Left kidney (tissue), 2 donors: ENCODE measurements around the gene MKNK1. TPM values are rescaled to one million over a fixed set of nuclear protein-coding genes. Genes with fewer than 3 reads are reported as not detected.

Experiments
- DNase-seq: peaks from one replicate; pipeline ENCODE4 v3.0.0-alpha.2; 2013
- polyA plus RNA-seq: library from polyadenylated mRNA; unstranded; fragments of 120-200 nt; gene quantifications from one replicate; pipeline ENCODE4 v1.2.1, GENCODE V29; 2013; ENCODE audit not compliant: insufficient read length

Gene MKNK1
- polyA plus RNA-seq, 1 donor, result 37.2 TPM

GRCh38 chr1:46543382-46543760 lies 60.7 kb downstream of the MKNK1 start:
- DNase-seq, result no peak

- DNase-seq, result no peak
These were observed 64.1 kb downstream of the MKNK1 start for GRCh38 chr1:46539972-46540371.

GRCh38 chr1:46538147-46538546 lies 65.9 kb downstream of the MKNK1 start:
- DNase-seq, result no peak

- no peak for DNase-seq
These were observed 66.4 kb downstream of the MKNK1 start for GRCh38 chr1:46537651-46538050.

- no peak for DNase-seq
These were observed 67.5 kb downstream of the MKNK1 start for GRCh38 chr1:46536527-46536926.

GRCh38 chr1:46535063-46535462 lies 69.0 kb downstream of the MKNK1 start:
- DNase-seq, result no peak

- DNase-seq, result no peak
These were observed 70.7 kb downstream of the MKNK1 start for GRCh38 chr1:46533179-46533864.

GRCh38 chr1:46532498-46533178 lies 71.4 kb downstream of the MKNK1 start:
- no peak for DNase-seq

GRCh38 chr1:46532095-46532494 lies 72.0 kb downstream of the MKNK1 start:
- no peak for DNase-seq

GRCh38 chr1:46530791-46531409 lies 73.2 kb downstream of the MKNK1 start:
- DNase-seq, result no peak

GRCh38 chr1:46530311-46530710 lies 73.8 kb downstream of the MKNK1 start:
- DNase-seq, result no peak

GRCh38 chr1:46529031-46529630 lies 74.9 kb downstream of the MKNK1 start:
- no peak for DNase-seq

- no peak for DNase-seq
These were observed 75.6 kb downstream of the MKNK1 start for GRCh38 chr1:46528297-46528955.

- no peak for DNase-seq
These were observed 76.4 kb downstream of the MKNK1 start for GRCh38 chr1:46527474-46528296.

- no peak for DNase-seq
These were observed 77.3 kb downstream of the MKNK1 start for GRCh38 chr1:46526691-46527291.

GRCh38 chr1:46526013-46526690 lies 77.9 kb downstream of the MKNK1 start:
- no peak for DNase-seq

- DNase-seq, result no peak
These were observed 78.7 kb downstream of the MKNK1 start for GRCh38 chr1:46525253-46525983.

GRCh38 chr1:46524843-46525242 lies 79.2 kb downstream of the MKNK1 start:
- DNase-seq, result no peak

GRCh38 chr1:46523496-46524353 lies 80.3 kb downstream of the MKNK1 start:
- DNase-seq, result no peak
